Daoy (cell line): Measurements from ENCODE around the gene PPFIA2. TPM values are rescaled to one million over a fixed set of nuclear protein-coding genes. Genes with fewer than 3 reads are reported as not detected.
A peak's percentile ranks its signal among the peaks of the same experiment; 100 is the strongest.

Experiments
- DNase-seq: peaks from one replicate; pipeline ENCODE4 v3.0.0-alpha.2; 2015; ENCODE audit warnings: low read depth
- total RNA-seq: library from RNA; depleted of rRNA; stranded (reverse); fragments of >200 nt; shearing (Covaris generic); gene quantifications from 2 replicates; pipeline ENCODE4 v1.2.3, GENCODE V29; 2014; rRNA removed

PPFIA2 gene
- 1.8 and 2.9 TPM in 2 replicates for total RNA-seq

GRCh38 chr12:81759190-81760051 is at the start of gene PPFIA2:
TSS of gene PPFIA2 (minus strand) at chr12:81759350.
- peak; percentile 59 for DNase-seq

- no peak for DNase-seq
These were observed 41.4 kb upstream of the PPFIA2 start for GRCh38 chr12:81800298-81801148.

GRCh38 chr12:81798294-81798693 is 39.1 kb upstream of the PPFIA2 start:
- DNase-seq = no peak

- DNase-seq = no peak
These were observed 38.0 kb upstream of the PPFIA2 start for GRCh38 chr12:81797100-81797499.

GRCh38 chr12:81792666-81793065 is 33.5 kb upstream of the PPFIA2 start:
- DNase-seq = no peak

- DNase-seq = no peak
These were observed 20.1 kb upstream of the PPFIA2 start for GRCh38 chr12:81779216-81779615.

- no peak for DNase-seq
These were observed 19.6 kb upstream of the PPFIA2 start for GRCh38 chr12:81778719-81779118.

- DNase-seq = peak; percentile 42
These were observed 545 bp downstream of the PPFIA2 start for GRCh38 chr12:81758421-81759189.

- DNase-seq = no peak
These were observed 1.3 kb downstream of the PPFIA2 start for GRCh38 chr12:81757731-81758365.

- no peak for DNase-seq
These were observed 29.4 kb downstream of the PPFIA2 start for GRCh38 chr12:81729781-81730180.

- DNase-seq = no peak
These were observed 31.8 kb downstream of the PPFIA2 start for GRCh38 chr12:81727391-81727790.

- DNase-seq = no peak
These were observed 32.5 kb downstream of the PPFIA2 start for GRCh38 chr12:81726634-81727033.

GRCh38 chr12:81723361-81723760 is 35.8 kb downstream of the PPFIA2 start:
- no peak for DNase-seq

GRCh38 chr12:81722004-81722403 is 37.1 kb downstream of the PPFIA2 start:
- no peak for DNase-seq

- no peak for DNase-seq
These were observed 40.5 kb downstream of the PPFIA2 start for GRCh38 chr12:81718616-81719015.

- DNase-seq = no peak
These were observed 46.6 kb downstream of the PPFIA2 start for GRCh38 chr12:81712536-81712935.

- no peak for DNase-seq
These were observed 53.6 kb downstream of the PPFIA2 start for GRCh38 chr12:81705586-81705985.

- DNase-seq = no peak
These were observed 59.6 kb downstream of the PPFIA2 start for GRCh38 chr12:81699551-81699950.

GRCh38 chr12:81692008-81692407 is 67.1 kb downstream of the PPFIA2 start:
- no peak for DNase-seq

- DNase-seq = no peak
These were observed 75.3 kb downstream of the PPFIA2 start for GRCh38 chr12:81683881-81684280.

- DNase-seq = no peak
These were observed 79.5 kb downstream of the PPFIA2 start for GRCh38 chr12:81679614-81680013.
